HG02610 (cell line): ENCODE data around the gene RLIM.
A peak's percentile ranks its signal among the peaks of the same experiment; 100 is the strongest.

Source experiments
- ATAC-seq: cut with Tn5 transposase; IDR thresholded peaks from one replicate; pipeline ENCODE4 v1.9.1; 2021; ENCODE audit warnings: mild to moderate bottlenecking, moderate library complexity; ENCODE audit not compliant: unreplicated experiment

The RLIM gene

GRCh38 chrX:74536832-74537371, 77.5 kb downstream of the RLIM start:
- peak; percentile 13 for ATAC-seq

GRCh38 chrX:74536152-74536831, 78.1 kb downstream of the RLIM start:
- peak; percentile 43 for ATAC-seq

- ATAC-seq: no peak
Observed at GRCh38 chrX:74535408-74536151, 78.8 kb downstream of the RLIM start.
